Left lung (tissue), 10 donors: Measurements from ENCODE around the gene SEMA4A. TPM values are rescaled to one million over a fixed set of nuclear protein-coding genes. Genes with fewer than 3 reads are reported as not detected.

Experiments
- ATAC-seq: fragments of 200-7000 bp; cut with Tn5 transposase; one replicate; pipeline ENCODE4 v1.9.1; 2020; ENCODE audit warnings: moderate library complexity
- DNase-seq, 4 donors: peaks; one replicate each; pipeline ENCODE4 v3.0.0-alpha.2; 2013 to 2020
- H3K27ac ChIP-seq, 2 donors: fragments of 200-600 bp; sonication (generic) in 1 of 2; one replicate each; pipeline versions ENCODE4 v1.5.0 to v1.8.0; 2020 to 2021
- H3K27me3 ChIP-seq, 2 donors: fragments of 200-600 bp; sonication (generic) in 1 of 2; one replicate each; pipeline versions ENCODE4 v1.5.0 to v1.8.0; 2020 to 2021
- H3K36me3 ChIP-seq, 2 donors: fragments of 200-600 bp; sonication (generic) in 1 of 2; one replicate each; pipeline versions ENCODE4 v1.5.0 to v1.8.0; 2020 to 2021
- H3K4me1 ChIP-seq, 2 donors: fragments of 200-600 bp; one replicate each; pipeline ENCODE4 v1.8.0; 2021
- H3K4me3 ChIP-seq, 2 donors: fragments of 200-600 bp; sonication (generic) in 1 of 2; one replicate each; pipeline versions ENCODE4 v1.5.0 to v1.8.0; 2020 to 2021; ENCODE audit warnings: mild to moderate bottlenecking in 1 of 2
- H3K9me3 ChIP-seq, 2 donors: fragments of 200-600 bp; sonication (generic) in 1 of 2; one replicate each; pipeline versions ENCODE4 v1.5.0 to v1.8.0; 2020 to 2021
- intact Hi-C, 2 donors: fragments of 100-400 bp; cut with DNase I; formaldehyde crosslinking; loops; one replicate each; pipeline versions ENCODE4 v1.11.2 to v1.14.2; 2022
- polyA plus RNA-seq, 6 donors: library from polyadenylated mRNA; unstranded; fragments of 120-200 nt; gene quantifications; one replicate each; pipeline ENCODE4 v1.2.1, GENCODE V29; 2013; ENCODE audit not compliant: insufficient read length in 6 of 6
- total RNA-seq, 2 donors: library from RNA; stranded (reverse); fragmentation: NEBNext Ultra II Directional; extraction: Animal tissue kit (Norgen Biotek cat#: 25700); gene quantifications; one replicate each; pipeline ENCODE4 v1.2.1, GENCODE V29; 2021
- TF ChIP-seq, protein P1 (sequence below), 2 donors: fragments of 200-600 bp; sonication (generic) in 1 of 2; IDR thresholded peaks; one replicate each; pipeline versions ENCODE4 v1.5.0 to v1.8.0; 2021; ENCODE audit warnings: antibody characterized with exemption in 2 of 2
- donor health status: DM: no; HTN: yes; CAD: no.
- donor health status: DM: no; HTN: no; CAD: no.

The SEMA4A gene
- total and polyA plus RNA-seq, 8 donors: 18.3 to 41.3 (median 25.2) TPM

DNA sequence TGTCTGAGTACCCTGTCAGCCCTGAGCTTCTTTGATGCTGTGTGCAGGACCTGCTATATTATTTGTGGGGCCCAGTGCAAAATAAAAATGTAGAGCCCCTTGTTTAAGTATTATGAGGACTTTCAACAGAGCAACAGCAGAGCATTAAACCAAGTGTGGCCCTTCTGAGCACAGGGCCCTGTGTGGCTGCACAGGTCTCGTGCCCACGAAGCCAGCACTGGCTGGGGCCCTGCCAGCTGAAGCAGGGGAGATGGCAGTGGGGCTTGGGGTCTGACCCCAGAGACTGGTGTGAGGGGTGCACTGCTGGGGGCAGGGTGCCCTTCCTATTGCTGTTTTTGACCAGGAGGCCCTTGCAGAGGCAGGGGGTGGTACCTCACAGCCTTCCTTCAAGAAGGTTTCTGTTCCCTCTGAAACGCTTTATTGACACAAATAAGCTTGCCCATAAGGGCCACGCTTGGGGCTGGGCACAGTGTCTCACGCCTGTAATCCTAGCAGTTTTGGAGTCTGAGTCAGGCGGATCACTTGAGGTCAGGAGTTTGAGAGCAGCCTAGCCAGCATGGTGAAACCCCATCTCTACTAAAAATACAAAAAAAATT, 2.2 kb upstream of the SEMA4A start:
- no peak overlapping the region for H3K4me3 ChIP-seq
- ATAC-seq (peak; percentile 18), DNase-seq (no peak)
- H3K4me1 ChIP-seq: peaks cover 8 to 91% of the 10 kb centered on the region in 2 donors
- TF ChIP-seq, protein P1, sequence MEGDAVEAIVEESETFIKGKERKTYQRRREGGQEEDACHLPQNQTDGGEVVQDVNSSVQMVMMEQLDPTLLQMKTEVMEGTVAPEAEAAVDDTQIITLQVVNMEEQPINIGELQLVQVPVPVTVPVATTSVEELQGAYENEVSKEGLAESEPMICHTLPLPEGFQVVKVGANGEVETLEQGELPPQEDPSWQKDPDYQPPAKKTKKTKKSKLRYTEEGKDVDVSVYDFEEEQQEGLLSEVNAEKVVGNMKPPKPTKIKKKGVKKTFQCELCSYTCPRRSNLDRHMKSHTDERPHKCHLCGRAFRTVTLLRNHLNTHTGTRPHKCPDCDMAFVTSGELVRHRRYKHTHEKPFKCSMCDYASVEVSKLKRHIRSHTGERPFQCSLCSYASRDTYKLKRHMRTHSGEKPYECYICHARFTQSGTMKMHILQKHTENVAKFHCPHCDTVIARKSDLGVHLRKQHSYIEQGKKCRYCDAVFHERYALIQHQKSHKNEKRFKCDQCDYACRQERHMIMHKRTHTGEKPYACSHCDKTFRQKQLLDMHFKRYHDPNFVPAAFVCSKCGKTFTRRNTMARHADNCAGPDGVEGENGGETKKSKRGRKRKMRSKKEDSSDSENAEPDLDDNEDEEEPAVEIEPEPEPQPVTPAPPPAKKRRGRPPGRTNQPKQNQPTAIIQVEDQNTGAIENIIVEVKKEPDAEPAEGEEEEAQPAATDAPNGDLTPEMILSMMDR (IDR thresholded peaks at IDR 0.05): no peak
- H3K9me3 ChIP-seq: no peaks in the 10 kb centered on the region
- intact Hi-C loops: no loop called here
- peaks cover 0 to 11% of the 10 kb centered on the region in 2 donors for H3K27me3 ChIP-seq
- no peak overlapping the region for H3K27ac ChIP-seq
- no peaks in the 10 kb centered on the region for H3K36me3 ChIP-seq

DNA sequence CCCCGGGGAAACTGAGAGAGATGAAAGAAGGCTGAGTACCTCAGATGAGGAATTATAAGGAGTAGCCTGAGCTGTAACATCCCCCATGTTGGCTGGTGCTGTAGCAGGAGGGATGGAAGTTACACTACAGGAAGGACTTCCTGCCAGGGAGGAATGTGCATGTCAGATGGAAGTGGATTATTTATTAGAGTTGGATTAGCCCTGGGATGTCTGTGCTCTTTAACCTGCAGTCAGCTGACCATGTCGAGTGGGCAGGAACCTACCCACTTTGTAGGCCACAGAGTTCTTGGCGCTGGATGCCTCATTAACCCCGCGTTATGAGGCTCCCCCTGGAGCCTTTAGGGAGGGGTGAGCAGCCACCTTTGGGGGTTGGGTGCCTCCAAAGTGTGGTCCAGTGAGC, 757 bp upstream of the SEMA4A start:
- H3K36me3 ChIP-seq: peaks cover 0 to 9% of the 10 kb centered on the region in 2 donors
- DNase-seq: no peak
- no peak for ATAC-seq
- peak overlapping the region in 1 of 2 donors; percentile 81 for H3K27ac ChIP-seq
- H3K4me3 ChIP-seq: no peak overlapping the region
- peaks cover 0 to 11% of the 10 kb centered on the region in 2 donors for H3K27me3 ChIP-seq
- intact Hi-C loops: no loop called here
- TF ChIP-seq, protein P1 (IDR thresholded peaks at IDR 0.05): no peak
- no peaks in the 10 kb centered on the region for H3K9me3 ChIP-seq
- peaks cover 0 to 84% of the 10 kb centered on the region in 2 donors for H3K4me1 ChIP-seq

DNA sequence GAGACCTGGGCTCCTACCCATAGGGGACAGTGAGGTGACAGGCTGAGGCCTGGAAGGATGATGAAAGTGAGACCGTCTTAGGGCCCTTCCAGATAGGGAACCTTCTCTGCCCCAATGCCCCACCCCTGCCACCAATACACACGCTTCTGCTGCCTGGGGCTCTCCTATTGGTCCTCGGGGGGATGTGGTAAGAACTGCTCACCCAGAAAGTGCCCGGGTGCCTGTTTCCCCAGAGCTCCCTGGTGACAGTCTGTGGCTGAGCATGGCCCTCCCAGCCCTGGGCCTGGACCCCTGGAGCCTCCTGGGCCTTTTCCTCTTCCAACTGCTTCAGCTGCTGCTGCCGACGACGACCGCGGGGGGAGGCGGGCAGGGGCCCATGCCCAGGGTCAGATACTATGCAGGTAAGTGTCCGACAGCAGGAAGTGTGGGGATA, 948 bp downstream of the SEMA4A start:
- DNase-seq: peak in 2 of 4 donors; percentile 77 to 89
- H3K27ac ChIP-seq: peak overlapping the region in 1 of 2 donors; percentile 81
- no peaks in the 10 kb centered on the region for H3K9me3 ChIP-seq
- TF ChIP-seq, protein P1 (IDR thresholded peaks at IDR 0.05): no peak
- peak overlapping the region in 1 of 2 donors; percentile 47 for H3K4me3 ChIP-seq
- peaks cover 0 to 25% of the 10 kb centered on the region in 2 donors for H3K36me3 ChIP-seq
- peaks cover 0 to 11% of the 10 kb centered on the region in 2 donors for H3K27me3 ChIP-seq
- peak; percentile 77 for ATAC-seq
- peaks cover 0 to 67% of the 10 kb centered on the region in 2 donors for H3K4me1 ChIP-seq
- intact Hi-C loops: no loop called here

DNA sequence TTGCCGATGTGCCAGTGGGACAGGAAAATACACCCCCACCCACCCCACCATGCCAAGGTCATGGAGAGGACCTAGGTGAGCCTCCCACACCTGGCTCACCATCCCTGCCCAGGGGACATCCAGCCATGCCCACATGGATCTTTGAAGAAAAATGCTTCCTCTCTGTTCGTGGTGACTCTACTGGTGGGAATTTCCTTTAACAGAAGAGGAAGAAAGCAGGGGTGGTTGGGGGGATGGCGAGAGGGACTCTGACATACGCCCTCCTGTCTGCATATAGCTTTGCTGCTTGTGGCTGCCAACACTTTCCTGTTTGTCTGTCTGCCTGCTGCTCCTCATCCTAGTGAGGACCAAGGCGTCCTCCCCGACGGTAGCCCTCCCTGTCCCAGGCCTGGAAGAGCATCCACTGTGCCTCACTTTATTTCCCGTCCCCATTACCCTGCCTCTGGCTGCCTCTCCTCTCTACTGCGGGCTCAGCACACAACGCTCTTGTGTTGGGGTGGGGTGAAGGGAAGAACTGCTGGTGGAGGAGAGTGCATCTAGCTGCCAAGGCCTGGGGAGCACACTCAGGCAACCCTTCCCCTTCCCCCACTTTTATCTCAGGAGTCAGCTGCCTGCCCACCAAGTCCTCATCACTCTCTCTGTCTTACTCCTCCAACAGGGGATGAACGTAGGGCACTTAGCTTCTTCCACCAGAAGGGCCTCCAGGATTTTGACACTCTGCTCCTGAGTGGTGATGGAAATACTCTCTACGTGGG, 2.5 kb downstream of the SEMA4A start:
- no peaks in the 10 kb centered on the region for H3K27me3 ChIP-seq
- TF ChIP-seq, protein P1 (IDR thresholded peaks at IDR 0.05): no peak
- peak overlapping the region in 1 of 2 donors; percentile 47 for H3K4me3 ChIP-seq
- intact Hi-C loops: no loop called here
- peaks cover 0 to 65% of the 10 kb centered on the region in 2 donors for H3K4me1 ChIP-seq
- H3K36me3 ChIP-seq: peaks cover 0 to 37% of the 10 kb centered on the region in 2 donors
- ATAC-seq (no peak), DNase-seq (no peak)
- peak overlapping the region in 1 of 2 donors; percentile 81 for H3K27ac ChIP-seq
- H3K9me3 ChIP-seq: no peaks in the 10 kb centered on the region

DNA sequence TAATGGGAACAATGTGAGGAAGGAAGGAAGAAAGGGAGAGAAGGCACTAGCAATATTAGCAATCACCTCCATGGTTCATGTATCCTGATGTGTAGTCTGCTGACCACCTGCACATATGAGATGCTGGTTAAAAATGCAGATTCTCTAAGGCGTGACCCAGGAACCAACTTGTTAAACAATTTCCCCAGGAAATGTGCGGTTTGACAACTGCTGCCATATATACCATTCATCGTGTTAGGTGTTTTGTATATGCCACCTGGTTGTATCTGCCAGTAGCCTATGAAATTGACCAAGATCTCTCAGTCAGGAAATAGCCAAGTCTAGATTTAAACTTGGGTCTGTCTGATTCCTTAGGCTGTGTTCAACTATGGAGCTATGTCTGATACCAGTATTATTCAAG, 4.1 kb downstream of the SEMA4A start:
- TF ChIP-seq, protein P1 (IDR thresholded peaks at IDR 0.05): no peak
- Histone ChIP-seq H3K27me3 (no peaks in the 10 kb centered on the region), H3K36me3 (peaks cover 0 to 51% of the 10 kb centered on the region in 2 donors), H3K27ac (no peak overlapping the region), H3K4me1 (peaks cover 6 to 63% of the 10 kb centered on the region in 2 donors), H3K9me3 (no peaks in the 10 kb centered on the region), H3K4me3 (no peak overlapping the region)
- no peak for ATAC-seq
- intact Hi-C loops: no loop called here
- no peak for DNase-seq
